H9 (cell line): Measurements from ENCODE around the gene ZNF280A. TPM values are rescaled to one million over a fixed set of nuclear protein-coding genes. Genes with fewer than 3 reads are reported as not detected.

ENCODE experiments used
- DNase-seq: peaks from one replicate; pipeline ENCODE4 v3.0.0-alpha.2; 2017
- H2AFZ ChIP-seq: one replicate; pipeline ENCODE4 v1.6.1; 2013; ENCODE audit warnings: mild to moderate bottlenecking, low read length, control low read depth, moderate library complexity
- H2AK5ac ChIP-seq: 2 replicates; pipeline ENCODE4 v1.6.1; 2013; ENCODE audit warnings: low read length, control low read depth, mixed read lengths; ENCODE audit not compliant: insufficient read length
- H2BK120ac ChIP-seq: one replicate; pipeline ENCODE4 v1.6.1; 2013; ENCODE audit warnings: low read depth, mild to moderate bottlenecking, low read length, control low read depth, inconsistent platforms; ENCODE audit not compliant: poor library complexity, severe bottlenecking
- H2BK12ac ChIP-seq: 2 replicates; pipeline ENCODE4 v1.6.1; 2013; ENCODE audit warnings: low read length, control low read depth, mixed read lengths, low read depth; ENCODE audit not compliant: insufficient read length
- H2BK15ac ChIP-seq: 2 replicates; pipeline ENCODE4 v1.6.1; 2013; ENCODE audit warnings: low read depth, low read length, control low read depth
- H2BK20ac ChIP-seq: one replicate; pipeline ENCODE4 v1.6.1; 2013; ENCODE audit warnings: low read depth, mild to moderate bottlenecking, low read length, control low read depth, inconsistent platforms; ENCODE audit not compliant: poor library complexity, severe bottlenecking
- H2BK5ac ChIP-seq: 2 replicates; pipeline ENCODE4 v1.6.1; 2013; ENCODE audit warnings: low read length, control low read depth, mixed read lengths; ENCODE audit not compliant: insufficient read length
- H3K14ac ChIP-seq: 2 replicates; pipeline ENCODE4 v1.6.1; 2013; ENCODE audit warnings: low read length, control low read depth; ENCODE audit not compliant: insufficient read depth
- H3K18ac ChIP-seq: 2 replicates; pipeline ENCODE4 v1.6.1; 2013; ENCODE audit warnings: low read depth, mild to moderate bottlenecking, mixed read lengths, low read length, control low read depth; ENCODE audit not compliant: insufficient read length
- H3K23ac ChIP-seq: 2 replicates; pipeline ENCODE4 v1.6.1; 2013; ENCODE audit warnings: low read length, control low read depth, mixed read lengths, low read depth; ENCODE audit not compliant: insufficient read length
- H3K23me2 ChIP-seq: 2 replicates; pipeline ENCODE4 v1.6.1; 2013; ENCODE audit warnings: low read depth, mild to moderate bottlenecking, mixed read lengths, low read length, control low read depth; ENCODE audit not compliant: insufficient read length, poor library complexity, severe bottlenecking
- H3K27ac ChIP-seq: 2 replicates; pipeline ENCODE4 v1.5.1; 2013; ENCODE audit warnings: low read length, control low read depth, mixed read lengths, low read depth; ENCODE audit not compliant: insufficient read length
- H3K27me3 ChIP-seq: 2 replicates; pipeline ENCODE4 v1.6.1; 2013; ENCODE audit warnings: low read length, control low read depth, inconsistent platforms; ENCODE audit not compliant: insufficient read depth
- H3K4ac ChIP-seq: 2 replicates; pipeline ENCODE4 v1.6.1; 2013; ENCODE audit warnings: low read depth, mild to moderate bottlenecking, control low read depth, inconsistent platforms, low read length, moderate library complexity
- H3K4me1 ChIP-seq: 2 replicates; pipeline ENCODE4 v1.6.1; 2013; ENCODE audit warnings: low read length, control low read depth, inconsistent platforms; ENCODE audit not compliant: insufficient read depth
- H3K4me2 ChIP-seq: 2 replicates; pipeline ENCODE4 v1.6.1; 2013; ENCODE audit warnings: low read length, control low read depth, mixed read lengths; ENCODE audit not compliant: insufficient read length, insufficient read depth
- H3K56ac ChIP-seq: 2 replicates; pipeline ENCODE4 v1.6.1; 2013; ENCODE audit warnings: low read depth, mild to moderate bottlenecking, mixed read lengths, low read length, control low read depth; ENCODE audit not compliant: insufficient read length
- H3K79me1 ChIP-seq: 2 replicates; pipeline ENCODE4 v1.6.1; 2013; ENCODE audit warnings: low read depth, mild to moderate bottlenecking, moderate library complexity, low read length, control low read depth, inconsistent platforms; ENCODE audit not compliant: insufficient read depth, poor library complexity, severe bottlenecking
- H3K79me2 ChIP-seq: 2 replicates; pipeline ENCODE4 v1.6.1; 2013; ENCODE audit warnings: low read length, control low read depth, inconsistent platforms; ENCODE audit not compliant: insufficient read depth
- H3K9ac ChIP-seq: 2 replicates; pipeline ENCODE4 v1.6.1; 2013; ENCODE audit warnings: low read length, control low read depth, mixed read lengths; ENCODE audit not compliant: insufficient read length; ENCODE audit errors: extremely low read depth
- H3K9me3 ChIP-seq: one replicate; pipeline ENCODE4 v1.6.1; 2013; ENCODE audit warnings: low read depth, low read length, inconsistent platforms; ENCODE audit not compliant: control insufficient read depth
- H3T11ph ChIP-seq: one replicate; pipeline ENCODE4 v1.6.1; 2013; ENCODE audit warnings: mild to moderate bottlenecking, low read length, control low read depth, inconsistent platforms
- H4K20me1 ChIP-seq: one replicate; pipeline ENCODE4 v1.6.1; 2013; ENCODE audit not compliant: control insufficient read depth, insufficient read length, insufficient read depth
- H4K5ac ChIP-seq: 2 replicates; pipeline ENCODE4 v1.6.1; 2013; ENCODE audit warnings: low read depth, mild to moderate bottlenecking, mixed read lengths, low read length, control low read depth; ENCODE audit not compliant: insufficient read length
- H4K8ac ChIP-seq: replicated peaks from 2 replicates; pipeline ENCODE4 v1.6.1; 2013; ENCODE audit warnings: low read length, control low read depth, mixed read lengths, low read depth; ENCODE audit not compliant: insufficient read length
- H4K91ac ChIP-seq: 2 replicates; pipeline ENCODE4 v1.6.1; 2013; ENCODE audit warnings: low read depth, mild to moderate bottlenecking, moderate library complexity, mixed read lengths, low read length, control low read depth; ENCODE audit not compliant: insufficient read length
- H3K27ac Mint-ChIP-seq, 3 experiments: 2 replicates in 2 of 3; 3 replicates in 1 of 3; pipeline ENCODE4 v1.8.0; 2020 to 2021; ENCODE audit warnings: mixed read lengths in 3 of 3, mild to moderate bottlenecking in 1 of 3, moderate library complexity in 1 of 3
- H3K27me3 Mint-ChIP-seq: 2 replicates; pipeline ENCODE4 v1.8.0; 2021; ENCODE audit warnings: low read depth, mild to moderate bottlenecking, moderate library complexity, mixed read lengths
- H3K36me3 Mint-ChIP-seq, 3 experiments: 2 replicates in 2 of 3; 3 replicates in 1 of 3; pipeline ENCODE4 v1.8.0; 2020 to 2021; ENCODE audit warnings: low read depth in 3 of 3, mixed read lengths in 3 of 3; ENCODE audit not compliant: insufficient read depth in 1 of 3
- H3K4me1 Mint-ChIP-seq, 2 experiments: 2 replicates each; pipeline ENCODE4 v1.8.0; 2020; ENCODE audit warnings: mixed read lengths in 2 of 2
- H3K4me3 Mint-ChIP-seq, 2 experiments: 2 replicates in 1 of 2; 3 replicates in 1 of 2; pipeline ENCODE4 v1.8.0; 2020 to 2021; ENCODE audit warnings: mild to moderate bottlenecking in 2 of 2, mixed read lengths in 2 of 2, moderate library complexity in 1 of 2
- H3K9me3 Mint-ChIP-seq, 2 experiments: 2 replicates in 1 of 2; 3 replicates in 1 of 2; pipeline ENCODE4 v1.8.0; 2020; ENCODE audit warnings: mild to moderate bottlenecking in 2 of 2, mixed read lengths in 2 of 2, moderate library complexity in 1 of 2
- CTCF ChIP-seq: fragments of 200-600 bp; sonication (generic); conservative IDR thresholded peaks from 3 replicates; pipeline ENCODE4 v1.8.0; 2021; ENCODE audit warnings: antibody characterized with exemption, mild to moderate bottlenecking
- WGBS: extraction: QIAGEN DNeasy Blood & Tissue Kit; methylation state at CpG from one replicate; pipeline ENCODE4 v1.1.7; 2013; ENCODE audit warnings: missing lambda C conversion rate, low lambda C conversion rate, mixed read lengths; ENCODE audit not compliant: insufficient read length; ENCODE audit errors: extremely low coverage; 5-methylcytosine and 5-hydroxymethylcytosine counted together
- total RNA-seq: library from RNA; stranded (reverse); gene quantifications from 2 replicates; pipeline ENCODE4 v1.2.1, GENCODE V29; 2021

The ZNF280A gene
- total RNA-seq, 1 experiment from 2014 or later: 0.13 TPM

GRCh38 chr22:22538226-22538989, 18.3 kb upstream of the ZNF280A start:
- WGBS: no CpG with 5 or more reads among the region's 7 CpGs
- no peak overlapping the region for H3T11ph ChIP-seq

More at GRCh38 chr22:22538226-22538989, 18.3 kb upstream of the ZNF280A start:
- no peaks in the 10 kb centered on the region for H3K79me1 ChIP-seq
- no peak overlapping the region for H3K27ac Mint-ChIP-seq
- peaks cover 5 to 14% of the 10 kb centered on the region in 2 experiments; a peak in 3 of 5 replicates for H3K9me3 Mint-ChIP-seq
- H2BK20ac ChIP-seq: no peak overlapping the region
- TF ChIP-seq CTCF: no peak
- H3K23me2 ChIP-seq: no peaks in the 10 kb centered on the region
- no peak overlapping the region for H2BK5ac ChIP-seq
- no peak for DNase-seq
- H2AK5ac ChIP-seq: no peak overlapping the region
- no peaks in the 10 kb centered on the region for H3K4me1 Mint-ChIP-seq
- H4K5ac ChIP-seq: no peak overlapping the region
- no peak overlapping the region for H3K4me3 Mint-ChIP-seq
- H3K14ac ChIP-seq: no peak overlapping the region
- H3K79me2 ChIP-seq: no peaks in the 10 kb centered on the region
- H3K27ac ChIP-seq: no peak overlapping the region
- H3K27me3 Mint-ChIP-seq: peaks cover 97% of the 10 kb centered on the region
- H3K9me3 ChIP-seq: no peaks in the 10 kb centered on the region
- H2BK120ac ChIP-seq: no peak overlapping the region
- H3K4ac ChIP-seq: no peak overlapping the region
- H4K91ac ChIP-seq: no peak overlapping the region
- no peak overlapping the region for H2AFZ ChIP-seq
- H2BK15ac ChIP-seq: no peak overlapping the region
- no peak overlapping the region for H3K23ac ChIP-seq
- no peak overlapping the region for H3K9ac ChIP-seq
- no peak overlapping the region for H4K8ac ChIP-seq
- H2BK12ac ChIP-seq: no peak overlapping the region
- H3K18ac ChIP-seq: no peak overlapping the region
- H3K56ac ChIP-seq: no peak overlapping the region
- no peaks in the 10 kb centered on the region for H3K36me3 Mint-ChIP-seq
- H4K20me1 ChIP-seq: no peaks in the 10 kb centered on the region
- no peaks in the 10 kb centered on the region for H3K4me1 ChIP-seq
- H3K4me2 ChIP-seq: no peak overlapping the region
- H3K27me3 ChIP-seq: peaks cover 17% of the 10 kb centered on the region; the same call in 1 of the 2 replicates
